GM18517 (cell line): ENCODE data around the gene CACFD1.

Experiments used
- ATAC-seq: cut with Tn5 transposase; IDR thresholded peaks from one replicate; pipeline ENCODE4 v1.9.1; 2021; ENCODE audit warnings: mild to moderate bottlenecking, moderate library complexity; ENCODE audit not compliant: unreplicated experiment

Gene CACFD1

GRCh38 chr9:133515615-133516255 is 56.0 kb downstream of the CACFD1 start:
- no peak for ATAC-seq

GRCh38 chr9:133516256-133516960 is 56.6 kb downstream of the CACFD1 start:
- no peak for ATAC-seq

GRCh38 chr9:133516961-133517350 is 57.2 kb downstream of the CACFD1 start:
- ATAC-seq = no peak

- no peak for ATAC-seq
Measured at GRCh38 chr9:133517711-133518110, 57.9 kb downstream of the CACFD1 start.

- no peak for ATAC-seq
Measured at GRCh38 chr9:133518200-133518599, 58.4 kb downstream of the CACFD1 start.

GRCh38 chr9:133518706-133519449 is 59.1 kb downstream of the CACFD1 start:
- ATAC-seq = no peak

- no peak for ATAC-seq
Measured at GRCh38 chr9:133519693-133520092, 59.9 kb downstream of the CACFD1 start.

- ATAC-seq = no peak
Measured at GRCh38 chr9:133520121-133520835, 60.5 kb downstream of the CACFD1 start.
